ENCODE measurements around the gene TXNRD2. TPM values are rescaled to one million over a fixed set of nuclear protein-coding genes. Genes with fewer than 3 reads are reported as not detected.
A peak's percentile ranks its signal among the peaks of the same experiment; 100 is the strongest.

TXNRD2 gene
- total RNA-seq, 3 donors from 2014 or later (not counting 1 experiment from before 2014, with no cell fraction given): 23.5 to 37.3 (median 24.4) TPM

GRCh38 chr22:19893363-19893762, 48.3 kb downstream of the TXNRD2 start:
- Mint-ChIP-seq H3K4me3 (no peak overlapping the region), H3K4me1 (peaks cover 12 to 17% of the 10 kb centered on the region in 2 donors), H3K27me3 (ENCODE audit: low read depth in 2 of 2) (no peaks in the 10 kb centered on the region), H3K36me3 (no peaks in the 10 kb centered on the region), H3K27ac (no peak overlapping the region), H3K9me3 (no peaks in the 10 kb centered on the region)
- no peak for ATAC-seq
- no peaks in the 10 kb centered on the region for H3K27me3 ChIP-seq (ENCODE audit: control insufficient read depth, insufficient read depth, low read length)
- H3K27ac ChIP-seq (ENCODE audit: low read length): no peak overlapping the region
- 96% methylated on average over 15 of the region's 15 CpGs for WGBS (ENCODE audit: insufficient coverage)
- intact Hi-C loops (cut with micrococcal nuclease): no loop called here
- no peak for TF ChIP-seq CTCF (IDR thresholded peaks at IDR 0.05)
- peaks cover 27% of the 10 kb centered on the region for H3K4me1 ChIP-seq (ENCODE audit: control insufficient read depth, insufficient read depth, low read length)
- DNase-seq: no peak
- H3K4me3 ChIP-seq (ENCODE audit: low read length): no peak overlapping the region
- H3K9me3 ChIP-seq (ENCODE audit: control insufficient read depth, insufficient read depth, low read length): no peaks in the 10 kb centered on the region
- H3K36me3 ChIP-seq (ENCODE audit: control insufficient read depth, insufficient read depth, low read length): peaks cover 5% of the 10 kb centered on the region

GRCh38 chr22:19892925-19893324, 48.7 kb downstream of the TXNRD2 start:
- no peak overlapping the region for H3K27ac ChIP-seq (ENCODE audit: low read length)
- no peak for ATAC-seq
- H3K27ac Mint-ChIP-seq: no peak overlapping the region

GRCh38 chr22:19892257-19892879, 49.2 kb downstream of the TXNRD2 start:
- H3K27ac ChIP-seq (ENCODE audit: low read length): peak overlapping the region; percentile 29
- H3K4me1 ChIP-seq (ENCODE audit: control insufficient read depth, insufficient read depth, low read length): peaks cover 28% of the 10 kb centered on the region
- Mint-ChIP-seq H3K36me3 (no peaks in the 10 kb centered on the region), H3K9me3 (no peaks in the 10 kb centered on the region), H3K4me3 (peak overlapping the region; percentile 79), H3K4me1 (peaks cover 12 to 17% of the 10 kb centered on the region in 2 donors), H3K27me3 (ENCODE audit: low read depth in 2 of 2) (no peaks in the 10 kb centered on the region), H3K27ac (peak overlapping the region; percentile 51 to 72)
- no peak for TF ChIP-seq CTCF (IDR thresholded peaks at IDR 0.05)
- H3K9me3 ChIP-seq (ENCODE audit: control insufficient read depth, insufficient read depth, low read length): no peaks in the 10 kb centered on the region
- H3K4me3 ChIP-seq (ENCODE audit: low read length): no peak overlapping the region
- H3K36me3 ChIP-seq (ENCODE audit: control insufficient read depth, insufficient read depth, low read length): peaks cover 3% of the 10 kb centered on the region
- no peaks in the 10 kb centered on the region for H3K27me3 ChIP-seq (ENCODE audit: control insufficient read depth, insufficient read depth, low read length)
- 33% methylated on average over 24 of the region's 24 CpGs for WGBS (ENCODE audit: insufficient coverage)
- intact Hi-C loops (cut with micrococcal nuclease): no loop called here
- ATAC-seq (peak in 2 of 3 donors; percentile 20 to 23), DNase-seq (peak in 1 of 2 donors; percentile 73)

More at GRCh38 chr22:19892925-19893324, 48.7 kb downstream of the TXNRD2 start:
- H3K4me3 Mint-ChIP-seq: no peak overlapping the region
- TF ChIP-seq CTCF (IDR thresholded peaks at IDR 0.05): no peak
- Histone ChIP-seq H3K27me3 (ENCODE audit: control insufficient read depth, insufficient read depth, low read length) (no peaks in the 10 kb centered on the region), H3K36me3 (ENCODE audit: control insufficient read depth, insufficient read depth, low read length) (peaks cover 5% of the 10 kb centered on the region), H3K9me3 (ENCODE audit: control insufficient read depth, insufficient read depth, low read length) (no peaks in the 10 kb centered on the region), H3K4me1 (ENCODE audit: control insufficient read depth, insufficient read depth, low read length) (peaks cover 27% of the 10 kb centered on the region), H3K4me3 (ENCODE audit: low read length) (no peak overlapping the region)
- H3K9me3 Mint-ChIP-seq: no peaks in the 10 kb centered on the region
- 95% methylated on average over 13 of the region's 13 CpGs for WGBS (ENCODE audit: insufficient coverage)
- no peaks in the 10 kb centered on the region for H3K27me3 Mint-ChIP-seq (ENCODE audit: low read depth in 2 of 2)
- intact Hi-C loops (cut with micrococcal nuclease): no loop called here
- no peaks in the 10 kb centered on the region for H3K36me3 Mint-ChIP-seq
- peaks cover 12 to 17% of the 10 kb centered on the region in 2 donors for H3K4me1 Mint-ChIP-seq
- no peak for DNase-seq
